Right lobe of liver (tissue), 6 donors: ENCODE measurements around the gene ZNF780B. TPM values are rescaled to one million over a fixed set of nuclear protein-coding genes. Genes with fewer than 3 reads are reported as not detected.

ENCODE experiments used
- ATAC-seq, 4 donors: fragments of 200-7000 bp; cut with Tn5 transposase; one replicate each; pipeline ENCODE4 v1.9.1; 2020; ENCODE audit warnings: mild to moderate bottlenecking in 4 of 4, moderate library complexity in 4 of 4
- DNase-seq, 3 donors: peaks; one replicate each; pipeline ENCODE4 v3.0.0-alpha.2; 2020
- H3K27ac ChIP-seq, 3 donors: fragments of 200-600 bp; one replicate each; pipeline ENCODE4 v1.8.0; 2022
- H3K27me3 ChIP-seq, 2 donors: fragments of 200-600 bp; one replicate each; pipeline ENCODE4 v1.8.0; 2022
- H3K36me3 ChIP-seq, 4 donors: fragments of 200-600 bp; sonication (generic) in 1 of 4; one replicate each; pipeline versions ENCODE4 v1.5.1 to v1.8.0; 2017 to 2022; ENCODE audit warnings: control low read depth in 1 of 4
- H3K4me1 ChIP-seq, 4 donors: fragments of 200-600 bp; sonication (generic) in 1 of 4; one replicate each; pipeline versions ENCODE4 v1.5.1 to v1.8.0; 2017 to 2022; ENCODE audit warnings: control low read depth in 1 of 4
- H3K4me3 ChIP-seq, 3 donors: fragments of 200-600 bp; one replicate each; pipeline ENCODE4 v1.8.0; 2022
- H3K9me3 ChIP-seq, 4 donors: fragments of 200-600 bp; sonication (generic) in 1 of 4; one replicate each; pipeline versions ENCODE4 v1.5.1 to v1.8.0; 2017 to 2022; ENCODE audit warnings: control low read depth in 1 of 4
- POLR2A ChIP-seq: fragments of 450-650 bp; IDR thresholded peaks from one replicate; pipeline ENCODE4 v1.6.1; 2017; ENCODE audit warnings: antibody characterized with exemption, mild to moderate bottlenecking
- WGBS: methylation state at CpG from one replicate; pipeline ENCODE4 v1.1.6; 2018; ENCODE audit warnings: low coverage, low lambda C conversion rate; ENCODE audit not compliant: insufficient coverage; ENCODE audit errors: missing lambda C conversion rate; 5-methylcytosine and 5-hydroxymethylcytosine counted together
- intact Hi-C, 2 donors: fragments of 100-400 bp; cut with DNase I; formaldehyde crosslinking; loops; one replicate each; pipeline versions ENCODE4 v1.11.2 to v1.14.1; 2022
- total RNA-seq, 6 experiments: library from RNA; depleted of rRNA in 2 of 6; stranded (reverse); fragments of >200 nt in 2 of 6; fragmentation: NEBNext Ultra II Directional in 3 of 6; extraction: Animal tissue kit (Norgen Biotek cat#: 25700) in 3 of 6; gene quantifications; one replicate each; pipeline versions ENCODE4 v1.1.0 to v1.2.4, GENCODE V29; 2016 to 2023
- TF ChIP-seq, protein P1 (sequence below), 4 donors: fragments of 200-600 bp in 3 of 4; fragments of 450-650 bp in 1 of 4; IDR thresholded peaks; one replicate each; pipeline versions ENCODE4 v1.5.1 to v1.8.0; 2016 to 2022; ENCODE audit warnings: antibody characterized with exemption in 4 of 4, mild to moderate bottlenecking in 2 of 4
- donor health status: DM: no; HTN: yes; CAD: no.
- donor health status: DM: no; HTN: no; CAD: no.
- donor health status: DM: no; HTN: no; CAD: no.
- donor health status: DM: no; HTN: yes; CAD: no.
- donor health status: DM: no; HTN: yes; CAD: no.

ZNF780B gene
- total RNA-seq, 6 experiments from 2014 or later, result 3.2 to 9.6 (median 5.8) TPM

DNA sequence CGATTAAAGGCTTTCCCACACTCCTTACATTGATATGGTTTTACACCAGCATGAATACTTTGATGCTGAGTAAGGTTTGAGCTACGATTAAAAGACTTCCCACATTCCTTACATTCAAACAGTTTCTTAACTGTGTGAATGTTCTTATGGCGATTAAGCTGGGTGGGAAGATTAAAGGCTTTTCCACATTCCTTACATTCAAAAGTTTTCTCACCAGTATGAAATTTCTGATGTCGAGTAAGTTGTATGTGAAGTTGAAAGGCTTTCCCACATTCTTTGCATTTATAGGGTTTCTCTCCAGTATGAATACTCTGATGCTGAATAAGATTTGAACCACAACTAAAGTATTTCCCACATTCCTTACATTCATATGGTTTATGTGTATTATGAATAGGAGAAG is 20.0 kb downstream of the ZNF780B start:
- H3K27me3 ChIP-seq, result no peaks in the 10 kb centered on the region
- peaks cover 5 to 48% (median 21%) of the 10 kb centered on the region in 4 donors for H3K9me3 ChIP-seq
- no peak overlapping the region for H3K4me3 ChIP-seq
- 91% methylated on average over 4 of the region's 4 CpGs for WGBS
- H3K27ac ChIP-seq, result no peak overlapping the region
- ATAC-seq (no peak), DNase-seq (no peak)
- no peaks in the 10 kb centered on the region for H3K4me1 ChIP-seq
- peaks cover 0 to 3% (median 0%) of the 10 kb centered on the region in 4 donors for H3K36me3 ChIP-seq
- TF ChIP-seq, protein P1, sequence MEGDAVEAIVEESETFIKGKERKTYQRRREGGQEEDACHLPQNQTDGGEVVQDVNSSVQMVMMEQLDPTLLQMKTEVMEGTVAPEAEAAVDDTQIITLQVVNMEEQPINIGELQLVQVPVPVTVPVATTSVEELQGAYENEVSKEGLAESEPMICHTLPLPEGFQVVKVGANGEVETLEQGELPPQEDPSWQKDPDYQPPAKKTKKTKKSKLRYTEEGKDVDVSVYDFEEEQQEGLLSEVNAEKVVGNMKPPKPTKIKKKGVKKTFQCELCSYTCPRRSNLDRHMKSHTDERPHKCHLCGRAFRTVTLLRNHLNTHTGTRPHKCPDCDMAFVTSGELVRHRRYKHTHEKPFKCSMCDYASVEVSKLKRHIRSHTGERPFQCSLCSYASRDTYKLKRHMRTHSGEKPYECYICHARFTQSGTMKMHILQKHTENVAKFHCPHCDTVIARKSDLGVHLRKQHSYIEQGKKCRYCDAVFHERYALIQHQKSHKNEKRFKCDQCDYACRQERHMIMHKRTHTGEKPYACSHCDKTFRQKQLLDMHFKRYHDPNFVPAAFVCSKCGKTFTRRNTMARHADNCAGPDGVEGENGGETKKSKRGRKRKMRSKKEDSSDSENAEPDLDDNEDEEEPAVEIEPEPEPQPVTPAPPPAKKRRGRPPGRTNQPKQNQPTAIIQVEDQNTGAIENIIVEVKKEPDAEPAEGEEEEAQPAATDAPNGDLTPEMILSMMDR (IDR thresholded peaks at IDR 0.05), result no peak
- no peak for TF ChIP-seq POLR2A
- intact Hi-C loops, result no loop called here

DNA sequence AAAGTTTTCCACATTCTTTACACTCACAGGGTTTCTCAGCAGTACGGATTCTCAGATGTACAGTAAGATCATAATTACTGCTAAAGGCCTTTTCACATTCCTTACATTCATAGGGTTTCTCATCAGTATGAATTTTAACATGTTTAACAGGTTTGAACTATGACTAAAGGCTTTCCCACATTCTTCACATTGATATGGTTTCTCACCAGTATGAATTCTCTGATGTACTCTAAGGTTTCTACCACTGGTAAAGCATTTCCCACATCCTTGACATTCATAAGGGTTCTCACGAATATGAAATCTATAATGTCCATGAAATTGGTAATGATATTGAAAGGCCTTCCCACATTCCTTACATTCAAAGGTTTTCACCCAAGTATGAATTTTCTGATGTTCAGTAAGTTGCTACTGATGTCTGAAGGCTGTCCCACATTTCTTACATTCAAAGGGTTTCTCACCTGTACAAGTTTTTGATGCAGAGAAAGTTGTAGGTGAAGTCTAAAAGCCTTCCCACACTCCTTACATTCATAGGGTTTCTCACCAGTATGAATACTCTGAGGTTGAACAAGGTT is 22.0 kb downstream of the ZNF780B start:
- ATAC-seq (no peak), DNase-seq (no peak)
- Histone ChIP-seq H3K9me3 (peaks cover 7 to 58% (median 23%) of the 10 kb centered on the region in 4 donors), H3K4me1 (no peaks in the 10 kb centered on the region), H3K27ac (no peak overlapping the region), H3K36me3 (peaks cover 0 to 3% (median 0%) of the 10 kb centered on the region in 4 donors), H3K27me3 (no peaks in the 10 kb centered on the region), H3K4me3 (no peak overlapping the region)
- WGBS, result 96% methylated on average over 2 of the region's 2 CpGs
- TF ChIP-seq, protein P1 (IDR thresholded peaks at IDR 0.05), result no peak
- no peak for TF ChIP-seq POLR2A
- intact Hi-C loops, result no loop called here

DNA sequence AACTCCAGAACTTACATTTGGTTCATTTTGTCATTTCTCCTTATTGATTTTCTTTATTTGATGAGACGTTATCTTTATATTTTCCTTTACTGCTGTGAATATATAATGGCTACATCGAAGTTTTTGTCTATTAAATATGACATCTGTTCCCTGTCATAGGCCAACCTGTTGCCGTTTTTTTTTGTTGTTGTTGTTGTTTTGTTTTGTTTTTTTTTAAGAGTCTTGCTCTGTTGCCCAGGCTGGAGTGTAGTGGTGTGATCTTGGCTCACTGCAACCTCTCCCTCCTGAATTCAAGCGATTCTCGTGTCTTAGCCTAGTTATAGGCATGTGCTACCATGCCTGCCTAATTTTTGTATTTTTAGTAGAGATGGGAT is 29.4 kb downstream of the ZNF780B start:
- DNase-seq, result no peak
- Histone ChIP-seq H3K4me3 (no peak overlapping the region), H3K27me3 (no peaks in the 10 kb centered on the region), H3K4me1 (no peaks in the 10 kb centered on the region), H3K36me3 (no peaks in the 10 kb centered on the region), H3K9me3 (peaks cover 3 to 55% (median 27%) of the 10 kb centered on the region in 4 donors), H3K27ac (no peak overlapping the region)
- intact Hi-C loops, result no loop called here
- 89% methylated on average over 5 of the region's 5 CpGs for WGBS
- no peak for ATAC-seq
- TF ChIP-seq, protein P1 (IDR thresholded peaks at IDR 0.05), result no peak
- TF ChIP-seq POLR2A, result no peak

DNA sequence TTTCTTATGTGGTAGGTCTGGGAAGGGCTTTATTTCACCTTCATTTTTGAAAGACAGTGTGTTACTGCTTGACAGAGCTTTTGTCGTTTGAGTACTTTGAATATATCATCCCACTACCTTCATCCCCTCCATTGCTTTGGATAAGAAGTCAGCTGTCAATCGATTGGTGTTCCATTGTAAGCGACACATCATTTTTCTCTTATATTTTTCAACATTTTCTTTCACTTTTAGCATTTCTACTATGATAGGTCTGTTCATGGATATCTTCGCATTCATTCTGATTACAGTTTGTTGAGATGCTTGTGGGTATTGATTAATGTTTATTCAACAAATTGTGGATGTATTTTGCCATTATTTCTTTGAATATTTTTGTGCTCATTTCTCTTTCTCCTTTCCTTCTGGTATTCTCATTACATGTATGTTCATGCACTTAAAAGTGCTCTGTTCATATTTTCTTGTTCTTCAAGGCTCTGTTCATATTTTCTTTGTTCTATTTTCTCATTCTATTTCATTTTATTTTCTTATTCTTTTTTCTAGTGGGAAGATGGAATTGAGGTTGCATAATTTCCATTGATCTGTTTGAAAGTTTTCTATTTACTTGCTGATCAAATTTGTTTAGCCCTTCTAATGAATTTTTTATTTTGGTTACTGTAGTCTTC is 30.0 kb downstream of the ZNF780B start:
- no peaks in the 10 kb centered on the region for H3K27me3 ChIP-seq
- intact Hi-C loops, result no loop called here
- no peak overlapping the region for H3K27ac ChIP-seq
- 96% methylated on average over 4 of the region's 4 CpGs for WGBS
- ATAC-seq, result no peak
- H3K36me3 ChIP-seq, result no peaks in the 10 kb centered on the region
- no peak for DNase-seq
- H3K4me1 ChIP-seq, result no peaks in the 10 kb centered on the region
- TF ChIP-seq, protein P1 (IDR thresholded peaks at IDR 0.05), result no peak
- no peak for TF ChIP-seq POLR2A
- no peak overlapping the region for H3K4me3 ChIP-seq
- H3K9me3 ChIP-seq, result peaks cover 3 to 55% (median 22%) of the 10 kb centered on the region in 4 donors
